CD4-positive, CD25-positive, alpha-beta regulatory T cell (primary cell): ENCODE data around the gene TLR5. TPM values are rescaled to one million over a fixed set of nuclear protein-coding genes. Genes with fewer than 3 reads are reported as not detected.

ENCODE experiments used
- ATAC-seq, 2 donors: fragments of 150-1000 bp; cut with Tn5 transposase; one replicate each; pipeline ENCODE4 v1.10.0; 2021; ENCODE audit warnings: low read depth in 2 of 2, moderate number of reproducible peaks in 2 of 2, moderate library complexity in 1 of 2
- DNase-seq, 3 donors: peaks; one replicate each; pipeline versions ENCODE4 v3.0.0 to v3.0.0-alpha.2; 2012 to 2022; ENCODE audit warnings: mixed read lengths in 1 of 3
- H3K27ac ChIP-seq: one replicate; pipeline ENCODE4 v1.7.0; 2013; ENCODE audit warnings: mild to moderate bottlenecking, low read length; ENCODE audit not compliant: insufficient read depth, poor library complexity, severe bottlenecking
- H3K27me3 ChIP-seq: one replicate; pipeline ENCODE4 v1.7.0; 2013; ENCODE audit warnings: low read length; ENCODE audit not compliant: control insufficient read depth, insufficient read depth
- H3K36me3 ChIP-seq: one replicate; pipeline ENCODE4 v1.7.0; 2013; ENCODE audit warnings: mild to moderate bottlenecking, low read length, moderate library complexity; ENCODE audit not compliant: control insufficient read depth, insufficient read depth
- H3K4me1 ChIP-seq: 2 replicates; pipeline ENCODE4 v1.7.0; 2013; ENCODE audit warnings: mild to moderate bottlenecking, low read length; ENCODE audit not compliant: insufficient read depth, control insufficient read depth, poor library complexity, severe bottlenecking
- H3K4me3 ChIP-seq: one replicate; pipeline ENCODE4 v1.7.0; 2013; ENCODE audit warnings: low read depth, mild to moderate bottlenecking, low read length, moderate library complexity
- H3K9me3 ChIP-seq, 2 experiments: 1 replicate in 1 of 2; 2 replicates in 1 of 2; pipeline ENCODE4 v1.7.0; 2013; ENCODE audit warnings: low read length in 2 of 2, mild to moderate bottlenecking in 1 of 2, moderate library complexity in 1 of 2; ENCODE audit not compliant: control insufficient read depth in 2 of 2
- H3K27ac Mint-ChIP-seq, 3 donors: one replicate each; pipeline ENCODE4 v1.8.0; 2020 to 2022; ENCODE audit warnings: mild to moderate bottlenecking in 3 of 3, mixed read lengths in 3 of 3, moderate library complexity in 2 of 3
- H3K27me3 Mint-ChIP-seq: one replicate; pipeline ENCODE4 v1.8.0; 2022; ENCODE audit warnings: mild to moderate bottlenecking, mixed read lengths
- H3K36me3 Mint-ChIP-seq: one replicate; pipeline ENCODE4 v1.8.0; 2020; ENCODE audit warnings: mixed read lengths
- H3K4me1 Mint-ChIP-seq, 4 donors: one replicate each; pipeline ENCODE4 v1.8.0; 2020 to 2022; ENCODE audit warnings: mixed read lengths in 4 of 4, mild to moderate bottlenecking in 1 of 4
- H3K4me3 Mint-ChIP-seq, 4 donors: one replicate each; pipeline ENCODE4 v1.8.0; 2020 to 2022; ENCODE audit warnings: mild to moderate bottlenecking in 4 of 4, mixed read lengths in 4 of 4, moderate library complexity in 3 of 4
- H3K9me3 Mint-ChIP-seq, 7 donors: one replicate each; pipeline ENCODE4 v1.8.0; 2020 to 2022; ENCODE audit warnings: mixed read lengths in 7 of 7, mild to moderate bottlenecking in 3 of 7, moderate library complexity in 2 of 7
- polyA plus RNA-seq, 4 donors: library from polyadenylated mRNA; unstranded; fragments of 300-500 nt; fragmentation: Illumina TruSeq; gene quantifications; one replicate each; pipeline ENCODE4 v1.2.3, GENCODE V29; 2021
- total RNA-seq: library from RNA; stranded (reverse); gene quantifications from one replicate; pipeline ENCODE4 v1.2.3, GENCODE V29; 2022

Gene TLR5, protein sequence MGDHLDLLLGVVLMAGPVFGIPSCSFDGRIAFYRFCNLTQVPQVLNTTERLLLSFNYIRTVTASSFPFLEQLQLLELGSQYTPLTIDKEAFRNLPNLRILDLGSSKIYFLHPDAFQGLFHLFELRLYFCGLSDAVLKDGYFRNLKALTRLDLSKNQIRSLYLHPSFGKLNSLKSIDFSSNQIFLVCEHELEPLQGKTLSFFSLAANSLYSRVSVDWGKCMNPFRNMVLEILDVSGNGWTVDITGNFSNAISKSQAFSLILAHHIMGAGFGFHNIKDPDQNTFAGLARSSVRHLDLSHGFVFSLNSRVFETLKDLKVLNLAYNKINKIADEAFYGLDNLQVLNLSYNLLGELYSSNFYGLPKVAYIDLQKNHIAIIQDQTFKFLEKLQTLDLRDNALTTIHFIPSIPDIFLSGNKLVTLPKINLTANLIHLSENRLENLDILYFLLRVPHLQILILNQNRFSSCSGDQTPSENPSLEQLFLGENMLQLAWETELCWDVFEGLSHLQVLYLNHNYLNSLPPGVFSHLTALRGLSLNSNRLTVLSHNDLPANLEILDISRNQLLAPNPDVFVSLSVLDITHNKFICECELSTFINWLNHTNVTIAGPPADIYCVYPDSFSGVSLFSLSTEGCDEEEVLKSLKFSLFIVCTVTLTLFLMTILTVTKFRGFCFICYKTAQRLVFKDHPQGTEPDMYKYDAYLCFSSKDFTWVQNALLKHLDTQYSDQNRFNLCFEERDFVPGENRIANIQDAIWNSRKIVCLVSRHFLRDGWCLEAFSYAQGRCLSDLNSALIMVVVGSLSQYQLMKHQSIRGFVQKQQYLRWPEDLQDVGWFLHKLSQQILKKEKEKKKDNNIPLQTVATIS
- total RNA-seq (0.84 TPM), polyA plus RNA-seq (1 to 10 TPM; 4.7 to 9.5 (median 6.2) TPM)

DNA sequence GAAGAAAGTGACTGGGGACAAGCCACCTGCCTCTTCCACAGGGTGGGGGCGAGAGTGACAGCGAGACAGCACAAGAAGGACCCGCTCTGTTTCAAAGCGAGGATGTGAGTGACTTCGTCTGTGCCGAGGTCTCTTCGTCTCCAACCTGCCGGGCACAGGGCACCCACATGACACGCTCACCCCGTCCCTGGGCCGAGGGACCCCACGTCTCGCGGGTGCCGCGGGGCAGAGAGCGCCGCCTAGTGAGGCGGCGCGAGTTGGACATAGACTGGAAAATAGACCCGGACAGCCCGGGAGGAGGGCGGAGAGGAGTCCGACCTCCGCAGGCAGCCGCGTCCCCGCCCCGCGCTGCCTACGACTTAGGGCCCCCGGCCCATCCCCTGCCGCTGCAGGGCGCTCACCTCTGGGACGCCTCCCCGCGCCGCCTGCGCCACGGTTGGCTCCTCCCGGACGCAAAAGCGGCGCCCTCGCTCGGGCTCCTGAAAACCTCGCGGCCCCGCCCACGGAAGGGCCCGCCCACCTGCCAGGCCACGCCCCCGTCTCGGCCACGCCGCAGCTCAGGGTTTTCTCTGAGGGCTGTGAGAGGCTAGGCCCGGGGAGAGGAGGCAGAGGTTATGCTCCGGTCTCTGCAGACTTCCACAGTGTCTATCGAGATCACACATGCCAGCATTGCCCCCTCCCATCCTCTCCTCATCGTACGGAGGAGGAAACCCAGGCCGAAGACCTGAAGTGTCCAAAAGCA, at the start of gene TLR5:
Gene TLR5 (minus strand): TSS at position 454 of the 742 bp plus-strand sequence. CDS start 30,217 bp downstream, outside the sequence.
- Histone ChIP-seq H3K4me1 (peaks cover 25% of the 10 kb centered on the region), H3K4me3 (peak within 1 kb of the TSS; percentile 78), H3K9me3 (no peaks in the 10 kb centered on the region), H3K27me3 (no peaks in the 10 kb centered on the region), H3K27ac (peak within 1 kb of the TSS; percentile 73), H3K36me3 (no peaks in the 10 kb centered on the region)
- H3K4me1 Mint-ChIP-seq: peaks cover 10 to 39% (median 19%) of the 10 kb centered on the region in 4 donors
- H3K36me3 Mint-ChIP-seq: no peaks in the 10 kb centered on the region
- peaks cover 9% of the 10 kb centered on the region for H3K27me3 Mint-ChIP-seq
- peak within 1 kb of the TSS; percentile 87 to 94 (median 89) for H3K27ac Mint-ChIP-seq
- H3K4me3 Mint-ChIP-seq: peak within 1 kb of the TSS; percentile 81 to 89 (median 86)
- peak; percentile 84 to 87 for ATAC-seq
- DNase-seq: peak; percentile 80 to 92 (median 86)
- peaks cover 0 to 3% (median 0%) of the 10 kb centered on the region in 7 donors for H3K9me3 Mint-ChIP-seq

DNA sequence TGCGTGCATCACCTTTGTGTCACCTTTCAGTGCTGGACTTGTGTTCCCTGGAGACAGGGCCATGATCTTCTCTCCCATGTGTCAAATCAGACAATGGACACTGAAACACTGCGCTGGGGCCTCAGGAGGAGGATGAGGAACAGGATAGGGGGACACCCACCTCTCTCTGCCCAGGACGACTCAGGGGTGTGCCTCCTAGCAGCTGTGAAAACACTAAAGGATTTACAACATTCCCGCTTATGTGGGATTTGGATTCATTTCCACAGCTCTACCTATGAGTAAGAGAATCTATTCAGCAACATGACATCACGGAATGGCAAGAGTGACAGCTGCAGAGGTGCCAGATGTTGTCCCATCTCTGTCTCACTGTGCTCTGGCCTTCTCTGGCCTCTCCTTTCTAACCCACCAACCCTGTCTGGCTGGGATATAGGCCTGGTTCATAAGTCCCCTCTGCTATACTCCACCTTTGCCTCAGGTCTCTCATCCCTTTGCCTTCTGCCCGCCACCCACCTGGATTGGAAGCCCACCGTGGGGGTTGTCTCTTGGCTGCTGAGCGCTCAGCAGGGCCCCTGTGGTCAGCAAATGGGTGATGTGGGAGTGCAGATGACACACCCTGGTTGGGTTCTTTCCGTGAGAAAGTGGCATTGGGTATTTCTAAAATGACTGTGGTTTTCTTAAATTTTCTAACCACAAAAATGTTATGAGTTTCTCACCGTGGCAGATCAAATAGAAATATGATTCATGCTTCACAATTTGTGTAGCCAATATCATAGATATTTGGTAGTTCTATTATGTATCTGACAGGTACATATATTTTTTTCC, 47.1 kb upstream of the TLR5 start:
- Mint-ChIP-seq H3K36me3 (peaks cover 6% of the 10 kb centered on the region), H3K4me3 (peak overlapping the region; percentile 2 to 69 (median 62))
- peak; percentile 9 to 79 (median 39) for DNase-seq

DNA sequence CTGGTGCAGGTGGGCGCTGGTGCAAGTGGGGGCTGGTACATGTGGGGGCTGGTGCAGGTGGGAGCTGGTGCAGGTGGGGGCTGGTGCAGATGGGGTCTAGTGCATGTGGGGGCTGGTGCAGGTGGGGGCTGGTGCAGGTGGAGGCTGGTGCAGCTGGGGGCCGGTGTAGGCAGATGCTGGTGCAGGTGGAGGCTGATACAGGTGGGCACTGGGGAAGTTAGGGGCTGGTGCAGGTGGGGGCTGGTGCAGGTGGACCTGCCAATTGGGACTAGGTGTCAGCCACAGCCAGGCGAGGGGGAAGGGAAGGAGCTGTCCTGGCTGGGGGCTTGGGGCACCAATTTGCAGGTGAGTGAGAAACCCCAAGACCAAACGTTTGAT, 46.5 kb upstream of the TLR5 start:
- Mint-ChIP-seq H3K27ac (peak overlapping the region in 1 of 3 donors; percentile 98), H3K4me1 (peaks cover 20 to 68% (median 33%) of the 10 kb centered on the region in 4 donors), H3K4me3 (peak overlapping the region in 1 of 4 donors; percentile 69), H3K27me3 (peaks cover 12% of the 10 kb centered on the region), H3K9me3 (peaks cover 0 to 3% (median 0%) of the 10 kb centered on the region in 7 donors), H3K36me3 (peaks cover 6% of the 10 kb centered on the region)
- Histone ChIP-seq H3K27ac (peak overlapping the region; percentile 55), H3K9me3 (no peaks in the 10 kb centered on the region), H3K4me3 (no peak overlapping the region), H3K36me3 (no peaks in the 10 kb centered on the region), H3K4me1 (peaks cover 20% of the 10 kb centered on the region), H3K27me3 (no peaks in the 10 kb centered on the region)
- ATAC-seq (no peak), DNase-seq (no peak)

More for the DNA sequence above, 47.1 kb upstream of the TLR5 start:
- Histone ChIP-seq H3K4me3 (peak overlapping the region; percentile 41), H3K27ac (peak overlapping the region; percentile 60), H3K9me3 (no peaks in the 10 kb centered on the region), H3K4me1 (peaks cover 20% of the 10 kb centered on the region), H3K27me3 (no peaks in the 10 kb centered on the region), H3K36me3 (no peaks in the 10 kb centered on the region)
- peaks cover 6% of the 10 kb centered on the region for H3K27me3 Mint-ChIP-seq
- H3K27ac Mint-ChIP-seq: peak overlapping the region; percentile 67 to 98 (median 91)
- H3K9me3 Mint-ChIP-seq: peaks cover 0 to 3% (median 0%) of the 10 kb centered on the region in 7 donors
- peak; percentile 72 to 83 for ATAC-seq
- H3K4me1 Mint-ChIP-seq: peaks cover 14 to 65% (median 31%) of the 10 kb centered on the region in 4 donors

DNA sequence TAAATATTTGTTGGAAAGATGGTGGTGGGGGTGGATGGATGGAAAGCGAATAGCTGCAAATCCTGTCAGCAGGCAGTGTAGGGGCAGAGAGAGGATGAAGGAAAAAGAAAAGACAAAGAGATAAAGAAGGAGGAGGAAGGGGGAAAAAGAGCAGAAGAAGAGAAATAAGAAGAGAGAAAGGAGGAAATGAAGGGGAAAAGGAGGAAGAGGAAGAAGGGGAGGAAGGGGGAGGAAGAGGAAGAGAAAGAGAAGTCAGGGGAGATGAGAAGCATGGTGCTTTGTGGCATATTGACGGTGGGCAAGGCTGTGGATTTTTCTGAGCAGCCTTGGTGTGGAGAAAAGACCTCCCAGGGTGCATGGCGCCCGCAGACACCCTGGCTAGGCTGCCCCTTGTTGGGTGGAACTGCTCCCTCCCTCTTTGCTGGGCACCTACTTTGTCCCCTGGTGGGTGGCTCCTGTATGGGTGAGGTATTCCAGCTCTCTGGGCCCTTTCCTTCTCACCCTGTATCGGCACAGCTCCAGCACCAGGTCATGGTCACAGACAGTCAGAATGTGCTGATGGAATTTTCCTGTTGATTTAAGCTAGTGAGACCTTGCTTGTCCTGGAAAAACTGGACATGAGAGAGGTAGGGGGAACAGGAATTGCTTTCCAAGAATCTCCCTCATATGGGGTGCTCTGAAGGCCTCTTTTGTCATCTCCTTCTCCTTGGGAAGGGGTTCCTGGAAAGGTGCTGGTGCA, 45.7 kb upstream of the TLR5 start:
- Mint-ChIP-seq H3K36me3 (peaks cover 6% of the 10 kb centered on the region), H3K27ac (peak overlapping the region in 2 of 3 donors; percentile 50 to 57), H3K4me1 (peaks cover 27 to 73% (median 38%) of the 10 kb centered on the region in 4 donors), H3K27me3 (peaks cover 20% of the 10 kb centered on the region), H3K9me3 (peaks cover 0 to 3% (median 0%) of the 10 kb centered on the region in 7 donors), H3K4me3 (peak overlapping the region in 3 of 4 donors; percentile 42 to 66 (median 63))
- ATAC-seq (no peak), DNase-seq (no peak)
- Histone ChIP-seq H3K4me3 (no peak overlapping the region), H3K4me1 (peaks cover 20% of the 10 kb centered on the region), H3K27me3 (no peaks in the 10 kb centered on the region), H3K9me3 (no peaks in the 10 kb centered on the region), H3K27ac (no peak overlapping the region), H3K36me3 (no peaks in the 10 kb centered on the region)

DNA sequence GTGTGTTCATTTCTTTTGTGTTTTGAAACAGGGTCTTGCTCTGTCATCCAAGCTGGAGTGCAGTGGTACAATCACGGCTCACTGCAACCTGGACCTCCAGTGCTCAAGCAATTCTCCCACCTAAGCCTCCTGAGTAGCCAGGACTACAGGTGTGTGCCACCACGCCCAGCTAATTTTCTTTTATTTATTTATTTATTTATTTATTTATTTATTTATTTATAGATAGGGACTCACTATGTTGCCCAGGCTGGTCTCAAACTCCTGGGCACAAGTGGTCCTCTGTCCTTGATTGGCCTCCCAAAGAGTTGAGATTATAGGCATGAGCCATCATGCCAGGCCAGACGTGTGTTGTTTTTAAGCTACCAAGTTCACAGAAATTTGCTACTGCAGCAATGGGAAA, 43.8 kb upstream of the TLR5 start:
- H3K4me3 Mint-ChIP-seq: no peak overlapping the region
- Histone ChIP-seq H3K27ac (no peak overlapping the region), H3K27me3 (no peaks in the 10 kb centered on the region), H3K36me3 (no peaks in the 10 kb centered on the region), H3K4me1 (peaks cover 20% of the 10 kb centered on the region), H3K9me3 (no peaks in the 10 kb centered on the region), H3K4me3 (no peak overlapping the region)
- H3K36me3 Mint-ChIP-seq: peaks cover 6% of the 10 kb centered on the region
- DNase-seq (no peak), ATAC-seq (no peak)
- peak overlapping the region in 1 of 3 donors; percentile 66 for H3K27ac Mint-ChIP-seq
- H3K4me1 Mint-ChIP-seq: peaks cover 32 to 73% (median 37%) of the 10 kb centered on the region in 4 donors
- H3K27me3 Mint-ChIP-seq: peaks cover 28% of the 10 kb centered on the region
- peaks cover 0 to 3% (median 0%) of the 10 kb centered on the region in 7 donors for H3K9me3 Mint-ChIP-seq

DNA sequence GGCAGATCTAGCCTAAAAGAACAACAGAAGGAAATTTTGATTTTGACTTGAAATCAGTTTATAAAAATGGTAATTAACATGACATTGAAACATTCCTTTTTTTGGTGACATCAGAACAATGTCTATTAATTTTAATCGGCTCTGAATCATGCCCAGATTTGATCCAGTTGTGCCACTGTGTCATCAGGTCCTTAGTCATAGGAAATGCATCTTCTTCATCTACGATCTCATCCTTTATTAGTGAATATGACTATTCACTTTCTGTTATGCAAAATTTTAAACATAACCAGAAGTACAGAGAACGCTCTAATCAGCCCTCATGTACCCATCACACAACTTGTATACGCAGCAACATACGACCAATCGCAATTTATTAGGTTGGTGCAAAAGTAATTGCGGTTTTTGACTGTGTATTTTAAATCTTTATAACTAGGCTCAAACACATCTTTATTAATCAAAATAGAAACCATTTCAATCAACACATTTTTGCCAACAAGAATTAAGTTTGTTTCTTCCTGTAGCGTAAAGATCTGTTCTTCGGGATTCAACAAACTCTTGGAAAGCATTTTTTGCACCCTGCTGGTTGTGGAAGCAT, 40.3 kb upstream of the TLR5 start:
- peaks cover 20 to 68% (median 22%) of the 10 kb centered on the region in 4 donors for H3K4me1 Mint-ChIP-seq

More for the DNA sequence above, 40.3 kb upstream of the TLR5 start:
- Mint-ChIP-seq H3K27ac (peak overlapping the region in 1 of 3 donors; percentile 4), H3K4me3 (peak overlapping the region in 1 of 4 donors; percentile 67), H3K27me3 (peaks cover 29% of the 10 kb centered on the region), H3K9me3 (peaks cover 0 to 2% (median 0%) of the 10 kb centered on the region in 7 donors), H3K36me3 (peaks cover 6% of the 10 kb centered on the region)
- Histone ChIP-seq H3K36me3 (no peaks in the 10 kb centered on the region), H3K27ac (no peak overlapping the region), H3K4me1 (no peaks in the 10 kb centered on the region), H3K27me3 (no peaks in the 10 kb centered on the region), H3K9me3 (no peaks in the 10 kb centered on the region), H3K4me3 (no peak overlapping the region)
- ATAC-seq (no peak), DNase-seq (no peak)
